SK-N-SH (cell line): ENCODE results near the gene FAM107B. TPM values are rescaled to one million over a fixed set of nuclear protein-coding genes. Genes with fewer than 3 reads are reported as not detected.

Source experiments
- CTCF ChIA-PET: fragments of 300-600, 350-600 bp; formaldehyde crosslinking; extraction: SDS; loops from one replicate; lab custom pipeline; 2021; lab: Yijun Ruan, JAX
- POLR2A ChIA-PET: fragments of 350-600 bp; sonication (Branson Sonifier 250); formaldehyde crosslinking; extraction: SDS; loops from one replicate; lab custom pipeline; 2020; ENCODE audit warnings: antibody characterized with exemption, inconsistent platforms; lab: Yijun Ruan, JAX
- DNase-seq: peaks from one replicate; pipeline ENCODE4 v3.0.0; 2012
- H2AFZ ChIP-seq: fragments of 200-600 bp; sonication (generic); 2 replicates; pipeline ENCODE4 v1.8.1; 2016; ENCODE audit warnings: antibody characterized with exemption, mild to moderate bottlenecking, low read depth
- H3F3A ChIP-seq: fragments of 200-600 bp; sonication (generic); replicated peaks from 2 replicates; pipeline ENCODE3; 2016; ENCODE audit warnings: antibody characterized with exemption, mild to moderate bottlenecking; ENCODE audit not compliant: insufficient read depth
- H3K27ac ChIP-seq, 2 experiments: fragments of 200-500 bp in 1 of 2; fragments of 200-600 bp in 1 of 2; sonication (Bioruptor generic) in 1 of 2; sonication (generic), shearing (Covaris generic) in 1 of 2; 2 replicates each; pipeline versions ENCODE4 v1.5.1 to v1.6.1; 2014 to 2016; ENCODE audit warnings: low read depth in 2 of 2, inconsistent platforms in 1 of 2, low read length in 1 of 2, mild to moderate bottlenecking in 1 of 2, mixed read lengths in 1 of 2
- H3K27me3 ChIP-seq: fragments of 200-600 bp; sonication (generic), shearing (Covaris generic); 2 replicates; pipeline ENCODE4 v1.6.1; 2016; ENCODE audit warnings: mixed run types; ENCODE audit not compliant: insufficient read depth
- H3K36me3 ChIP-seq, 2 experiments: fragments of 200-500 bp in 1 of 2; fragments of 200-600 bp in 1 of 2; sonication (Bioruptor generic) in 1 of 2; sonication (generic) in 1 of 2; replicated peaks in 1 of 2; 2 replicates each; pipeline versions ENCODE3 to v1.5.1; 2014 to 2016; ENCODE audit warnings: low read length in 1 of 2, mild to moderate bottlenecking in 1 of 2; ENCODE audit not compliant: insufficient read depth in 2 of 2, control insufficient read depth in 1 of 2
- H3K4me1 ChIP-seq, 2 experiments: fragments of 200-500 bp in 1 of 2; fragments of 200-600 bp in 1 of 2; sonication (Bioruptor generic) in 1 of 2; sonication (generic), shearing (Covaris generic) in 1 of 2; 2 replicates each; pipeline versions ENCODE4 v1.5.1 to v1.6.1; 2014 to 2016; ENCODE audit warnings: low read depth in 1 of 2, low read length in 1 of 2, mixed run types in 1 of 2; ENCODE audit not compliant: insufficient read depth in 2 of 2, control insufficient read depth in 1 of 2
- H3K4me2 ChIP-seq: fragments of 200-600 bp; sonication (generic), shearing (Covaris generic); 2 replicates; pipeline ENCODE4 v1.6.1; 2017; ENCODE audit warnings: mixed run types
- H3K4me3 ChIP-seq, 2 experiments: fragments of 200-500 bp in 1 of 2; fragments of 200-600 bp in 1 of 2; sonication (Bioruptor generic) in 1 of 2; sonication (generic), shearing (Covaris generic) in 1 of 2; 2 replicates each; pipeline versions ENCODE4 v1.5.1 to v1.8.1; 2014 to 2016; ENCODE audit warnings: low read depth in 2 of 2, inconsistent platforms in 1 of 2, low read length in 1 of 2, mild to moderate bottlenecking in 1 of 2, mixed read lengths in 1 of 2, moderate library complexity in 1 of 2
- H3K79me2 ChIP-seq: fragments of 200-600 bp; sonication (generic); 2 replicates; pipeline ENCODE4 v1.8.1; 2017; ENCODE audit warnings: mild to moderate bottlenecking; ENCODE audit not compliant: insufficient read depth
- H3K9ac ChIP-seq: fragments of 200-600 bp; sonication (generic); 2 replicates; pipeline ENCODE4 v1.6.1; 2017; ENCODE audit warnings: mixed run types
- H3K9me2 ChIP-seq: fragments of 200-600 bp; sonication (generic); 2 replicates; pipeline ENCODE4 v1.6.1; 2017; ENCODE audit warnings: mixed run types
- H3K9me3 ChIP-seq: fragments of 200-600 bp; sonication (generic); 2 replicates; pipeline ENCODE4 v1.6.1; 2017; ENCODE audit warnings: mixed run types, mild to moderate bottlenecking, moderate library complexity
- H4K20me1 ChIP-seq: fragments of 200-600 bp; sonication (generic); 2 replicates; pipeline ENCODE4 v1.6.1; 2017; ENCODE audit warnings: mild to moderate bottlenecking, mixed run types; ENCODE audit not compliant: insufficient read depth
- CHD2 ChIP-seq: fragments of 150-350 bp; IDR thresholded peaks from 2 replicates; pipeline ENCODE4 v1.6.1; 2018; ENCODE audit warnings: low read length; ENCODE audit not compliant: partially characterized antibody
- ELF1 ChIP-seq: IDR thresholded peaks from 2 replicates; pipeline ENCODE4 v1.4.0; 2012
- FOSL2 ChIP-seq: IDR thresholded peaks from 2 replicates; pipeline ENCODE4 v1.4.0; 2012; ENCODE audit warnings: low read depth, mild to moderate bottlenecking, moderate library complexity, borderline replicate concordance
- FOXJ3 ChIP-seq: sonication (generic); formaldehyde crosslinking; IDR thresholded peaks from 2 replicates; pipeline ENCODE4 v1.5.1; 2020; ENCODE audit warnings: mild to moderate bottlenecking, missing genetic modification reagents
- FOXM1 ChIP-seq: IDR thresholded peaks from 2 replicates; pipeline ENCODE4 v1.4.0; 2012; ENCODE audit warnings: low read depth, mild to moderate bottlenecking
- JUND ChIP-seq: IDR thresholded peaks from 2 replicates; pipeline ENCODE4 v1.4.0; 2012
- MXI1 ChIP-seq: IDR thresholded peaks from 2 replicates; pipeline ENCODE4 v1.6.1; 2012; ENCODE audit warnings: mild to moderate bottlenecking, low read depth, low read length, improper control_type of control experiment
- NFIC ChIP-seq: IDR thresholded peaks from 2 replicates; pipeline ENCODE4 v1.4.0; 2012; ENCODE audit warnings: borderline replicate concordance
- NRF1 ChIP-seq: IDR thresholded peaks from 2 replicates; pipeline ENCODE4 v1.6.1; 2012; ENCODE audit warnings: low read depth, mild to moderate bottlenecking, low read length
- POLR2AphosphoS5 ChIP-seq: IDR thresholded peaks from 2 replicates; pipeline ENCODE4 v1.6.1; 2012; ENCODE audit warnings: low read depth, low read length
- RCOR1 ChIP-seq: fragments of 150-350 bp; IDR thresholded peaks from 2 replicates; pipeline ENCODE4 v1.6.1; 2017; ENCODE audit warnings: antibody characterized with exemption, low read length
- SIN3A ChIP-seq: IDR thresholded peaks from 2 replicates; pipeline ENCODE4 v1.6.1; 2012; ENCODE audit warnings: low read depth, mild to moderate bottlenecking, low read length, moderate library complexity, borderline replicate concordance
- TAF1 ChIP-seq: IDR thresholded peaks from 2 replicates; pipeline ENCODE4 v1.6.1; 2012; ENCODE audit warnings: low read depth, mild to moderate bottlenecking, low read length, moderate library complexity, borderline replicate concordance
- TCF12 ChIP-seq: IDR thresholded peaks from 2 replicates; pipeline ENCODE4 v1.4.0; 2012
- TEAD4 ChIP-seq: IDR thresholded peaks from 2 replicates; pipeline ENCODE4 v1.4.0; 2012; ENCODE audit warnings: mild to moderate bottlenecking, borderline replicate concordance; ENCODE audit not compliant: insufficient read depth
- YY1 ChIP-seq: IDR thresholded peaks from 2 replicates; pipeline ENCODE4 v1.4.0; 2012; ENCODE audit warnings: low read depth, mild to moderate bottlenecking
- WGBS: methylation state at CpG from one replicate; pipeline ENCODE4 v1.1.6; 2017; ENCODE audit warnings: low lambda C conversion rate; 5-methylcytosine and 5-hydroxymethylcytosine counted together
- polyA plus RNA-seq, 3 experiments: library from polyadenylated mRNA; depleted of rRNA; stranded (reverse); fragments of >200 nt; gene quantifications; 2 replicates each; pipeline ENCODE4 v1.2.3, GENCODE V29; 2012
- TF ChIP-seq, protein P1 (sequence below): fragments of 200-600 bp; sonication (generic); IDR thresholded peaks from 2 replicates; pipeline ENCODE4 v1.6.1; 2017; ENCODE audit warnings: antibody characterized with exemption, mild to moderate bottlenecking, moderate library complexity
- TF ChIP-seq, protein P2 (sequence below): fragments of 150-350 bp; IDR thresholded peaks from 2 replicates; pipeline ENCODE4 v1.6.1; 2016; ENCODE audit warnings: mild to moderate bottlenecking, low read depth, low read length
- TF ChIP-seq, protein P3 (sequence below): IDR thresholded peaks from 2 replicates; pipeline ENCODE4 v1.4.0; 2012; ENCODE audit warnings: low read depth, borderline replicate concordance
- TF ChIP-seq, protein P4 (sequence below): fragments of 150-350 bp; IDR thresholded peaks from 2 replicates; pipeline ENCODE4 v1.6.1; 2017; ENCODE audit warnings: antibody characterized with exemption, low read length, low read depth, borderline replicate concordance
- TF ChIP-seq, protein P5 (sequence below): IDR thresholded peaks from 2 replicates; pipeline ENCODE4 v1.6.1; 2012; ENCODE audit warnings: mild to moderate bottlenecking, low read depth, low read length, moderate library complexity
- TF ChIP-seq, protein P6 (sequence below): IDR thresholded peaks from 2 replicates; pipeline ENCODE4 v1.4.0; 2012; ENCODE audit warnings: low read depth

Gene FAM107B
- polyA plus RNA-seq, 1 of the 3 experiments (the other 2 are of a cell fraction) = 1.0 TPM

DNA sequence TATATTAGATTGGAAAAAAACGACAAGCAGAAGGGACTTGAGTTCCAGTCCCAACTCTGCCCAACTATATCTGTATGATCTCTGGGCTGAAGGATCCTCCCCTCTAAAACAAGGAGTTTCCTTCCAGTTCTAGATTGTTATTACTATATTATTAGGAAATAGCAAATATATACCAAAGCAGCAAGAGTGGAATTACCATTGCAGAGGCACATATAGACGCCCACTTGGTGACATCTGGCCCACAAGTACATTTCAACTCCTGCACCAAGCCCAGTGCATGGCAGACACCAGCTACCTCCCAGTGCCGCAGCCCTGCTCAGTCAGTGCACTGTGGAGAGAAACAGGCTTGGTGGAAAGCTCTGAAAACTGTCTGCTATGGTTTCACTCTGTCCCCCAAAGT lies 201.9 kb downstream of the FAM107B start (continued):
- TF ChIP-seq, protein P1, sequence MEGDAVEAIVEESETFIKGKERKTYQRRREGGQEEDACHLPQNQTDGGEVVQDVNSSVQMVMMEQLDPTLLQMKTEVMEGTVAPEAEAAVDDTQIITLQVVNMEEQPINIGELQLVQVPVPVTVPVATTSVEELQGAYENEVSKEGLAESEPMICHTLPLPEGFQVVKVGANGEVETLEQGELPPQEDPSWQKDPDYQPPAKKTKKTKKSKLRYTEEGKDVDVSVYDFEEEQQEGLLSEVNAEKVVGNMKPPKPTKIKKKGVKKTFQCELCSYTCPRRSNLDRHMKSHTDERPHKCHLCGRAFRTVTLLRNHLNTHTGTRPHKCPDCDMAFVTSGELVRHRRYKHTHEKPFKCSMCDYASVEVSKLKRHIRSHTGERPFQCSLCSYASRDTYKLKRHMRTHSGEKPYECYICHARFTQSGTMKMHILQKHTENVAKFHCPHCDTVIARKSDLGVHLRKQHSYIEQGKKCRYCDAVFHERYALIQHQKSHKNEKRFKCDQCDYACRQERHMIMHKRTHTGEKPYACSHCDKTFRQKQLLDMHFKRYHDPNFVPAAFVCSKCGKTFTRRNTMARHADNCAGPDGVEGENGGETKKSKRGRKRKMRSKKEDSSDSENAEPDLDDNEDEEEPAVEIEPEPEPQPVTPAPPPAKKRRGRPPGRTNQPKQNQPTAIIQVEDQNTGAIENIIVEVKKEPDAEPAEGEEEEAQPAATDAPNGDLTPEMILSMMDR = no peak
- TF ChIP-seq TCF12 (no peak), POLR2AphosphoS5 (no peak), MXI1 (no peak), SIN3A (no peak), ELF1 (no peak), FOXJ3 (CRISPR knock-in tag) (no peak)
- TF ChIP-seq, protein P2, sequence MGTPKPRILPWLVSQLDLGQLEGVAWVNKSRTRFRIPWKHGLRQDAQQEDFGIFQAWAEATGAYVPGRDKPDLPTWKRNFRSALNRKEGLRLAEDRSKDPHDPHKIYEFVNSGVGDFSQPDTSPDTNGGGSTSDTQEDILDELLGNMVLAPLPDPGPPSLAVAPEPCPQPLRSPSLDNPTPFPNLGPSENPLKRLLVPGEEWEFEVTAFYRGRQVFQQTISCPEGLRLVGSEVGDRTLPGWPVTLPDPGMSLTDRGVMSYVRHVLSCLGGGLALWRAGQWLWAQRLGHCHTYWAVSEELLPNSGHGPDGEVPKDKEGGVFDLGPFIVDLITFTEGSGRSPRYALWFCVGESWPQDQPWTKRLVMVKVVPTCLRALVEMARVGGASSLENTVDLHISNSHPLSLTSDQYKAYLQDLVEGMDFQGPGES = no peak

DNA sequence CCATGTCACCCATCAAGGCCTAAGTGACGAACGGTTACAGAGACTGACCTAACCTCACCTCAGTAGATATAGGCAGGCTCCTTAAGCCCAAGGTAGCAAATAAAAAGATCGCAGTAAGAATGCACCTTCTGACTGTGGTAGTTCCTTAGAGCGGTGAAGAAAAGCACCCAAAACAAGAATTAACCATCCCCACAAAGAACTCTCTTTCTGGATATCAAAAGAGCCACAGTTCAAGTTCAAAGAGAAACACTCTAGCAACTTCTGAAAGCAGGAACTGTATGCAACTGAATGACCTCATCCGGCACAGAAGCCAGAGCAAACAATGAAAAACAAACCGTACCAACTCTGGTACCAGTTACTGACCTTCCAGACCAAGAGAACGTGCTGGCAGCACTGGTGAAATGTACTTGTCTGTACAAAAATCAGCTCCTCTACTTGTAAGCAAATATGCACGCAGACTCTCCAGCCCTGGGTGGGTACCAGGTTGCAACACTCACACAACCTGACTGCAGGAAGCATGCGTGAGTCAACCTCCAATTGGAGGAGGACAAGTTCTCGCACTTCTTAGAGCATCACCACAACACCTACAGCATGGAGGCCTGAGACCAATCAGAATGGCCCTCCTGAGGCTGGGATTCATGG lies 202.7 kb downstream of the FAM107B start:
- no peak overlapping the region for H3K27ac ChIP-seq
- POLR2A ChIA-PET = no interaction called here
- H3K79me2 ChIP-seq = no peaks in the 10 kb centered on the region
- WGBS = 79% methylated on average over 9 of the region's 10 CpGs
- TF ChIP-seq MXI1 (no peak), NFIC (no peak), FOXM1 (no peak), ELF1 (no peak), FOXJ3 (CRISPR knock-in tag) (no peak), CHD2 (no peak), FOSL2 (no peak), YY1 (no peak), NRF1 (no peak), TAF1 (no peak), RCOR1 (no peak), JUND (no peak), TEAD4 (no peak)
- TF ChIP-seq, protein P3, sequence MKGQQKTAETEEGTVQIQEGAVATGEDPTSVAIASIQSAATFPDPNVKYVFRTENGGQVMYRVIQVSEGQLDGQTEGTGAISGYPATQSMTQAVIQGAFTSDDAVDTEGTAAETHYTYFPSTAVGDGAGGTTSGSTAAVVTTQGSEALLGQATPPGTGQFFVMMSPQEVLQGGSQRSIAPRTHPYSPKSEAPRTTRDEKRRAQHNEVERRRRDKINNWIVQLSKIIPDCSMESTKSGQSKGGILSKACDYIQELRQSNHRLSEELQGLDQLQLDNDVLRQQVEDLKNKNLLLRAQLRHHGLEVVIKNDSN = no peak
- TF ChIP-seq, protein P4, sequence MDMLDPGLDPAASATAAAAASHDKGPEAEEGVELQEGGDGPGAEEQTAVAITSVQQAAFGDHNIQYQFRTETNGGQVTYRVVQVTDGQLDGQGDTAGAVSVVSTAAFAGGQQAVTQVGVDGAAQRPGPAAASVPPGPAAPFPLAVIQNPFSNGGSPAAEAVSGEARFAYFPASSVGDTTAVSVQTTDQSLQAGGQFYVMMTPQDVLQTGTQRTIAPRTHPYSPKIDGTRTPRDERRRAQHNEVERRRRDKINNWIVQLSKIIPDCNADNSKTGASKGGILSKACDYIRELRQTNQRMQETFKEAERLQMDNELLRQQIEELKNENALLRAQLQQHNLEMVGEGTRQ = no peak
- TF ChIP-seq, protein P5, sequence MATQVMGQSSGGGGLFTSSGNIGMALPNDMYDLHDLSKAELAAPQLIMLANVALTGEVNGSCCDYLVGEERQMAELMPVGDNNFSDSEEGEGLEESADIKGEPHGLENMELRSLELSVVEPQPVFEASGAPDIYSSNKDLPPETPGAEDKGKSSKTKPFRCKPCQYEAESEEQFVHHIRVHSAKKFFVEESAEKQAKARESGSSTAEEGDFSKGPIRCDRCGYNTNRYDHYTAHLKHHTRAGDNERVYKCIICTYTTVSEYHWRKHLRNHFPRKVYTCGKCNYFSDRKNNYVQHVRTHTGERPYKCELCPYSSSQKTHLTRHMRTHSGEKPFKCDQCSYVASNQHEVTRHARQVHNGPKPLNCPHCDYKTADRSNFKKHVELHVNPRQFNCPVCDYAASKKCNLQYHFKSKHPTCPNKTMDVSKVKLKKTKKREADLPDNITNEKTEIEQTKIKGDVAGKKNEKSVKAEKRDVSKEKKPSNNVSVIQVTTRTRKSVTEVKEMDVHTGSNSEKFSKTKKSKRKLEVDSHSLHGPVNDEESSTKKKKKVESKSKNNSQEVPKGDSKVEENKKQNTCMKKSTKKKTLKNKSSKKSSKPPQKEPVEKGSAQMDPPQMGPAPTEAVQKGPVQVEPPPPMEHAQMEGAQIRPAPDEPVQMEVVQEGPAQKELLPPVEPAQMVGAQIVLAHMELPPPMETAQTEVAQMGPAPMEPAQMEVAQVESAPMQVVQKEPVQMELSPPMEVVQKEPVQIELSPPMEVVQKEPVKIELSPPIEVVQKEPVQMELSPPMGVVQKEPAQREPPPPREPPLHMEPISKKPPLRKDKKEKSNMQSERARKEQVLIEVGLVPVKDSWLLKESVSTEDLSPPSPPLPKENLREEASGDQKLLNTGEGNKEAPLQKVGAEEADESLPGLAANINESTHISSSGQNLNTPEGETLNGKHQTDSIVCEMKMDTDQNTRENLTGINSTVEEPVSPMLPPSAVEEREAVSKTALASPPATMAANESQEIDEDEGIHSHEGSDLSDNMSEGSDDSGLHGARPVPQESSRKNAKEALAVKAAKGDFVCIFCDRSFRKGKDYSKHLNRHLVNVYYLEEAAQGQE = no peak
- TF ChIP-seq, protein P6, sequence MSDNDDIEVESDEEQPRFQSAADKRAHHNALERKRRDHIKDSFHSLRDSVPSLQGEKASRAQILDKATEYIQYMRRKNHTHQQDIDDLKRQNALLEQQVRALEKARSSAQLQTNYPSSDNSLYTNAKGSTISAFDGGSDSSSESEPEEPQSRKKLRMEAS = no peak
- DNase-seq = no peak
- H3K9me2 ChIP-seq = no peaks in the 10 kb centered on the region
- no peaks in the 10 kb centered on the region for H3K36me3 ChIP-seq
- H3K4me3 ChIP-seq = no peak overlapping the region
- H3K9ac ChIP-seq = no peak overlapping the region
- no peaks in the 10 kb centered on the region for H3F3A ChIP-seq
- H3K4me1 ChIP-seq = peaks cover 0 to 5% of the 10 kb centered on the region in 2 experiments; a peak in 2 of 4 replicates
- no peaks in the 10 kb centered on the region for H3K9me3 ChIP-seq
- CTCF ChIA-PET = no interaction called here
- no peaks in the 10 kb centered on the region for H3K27me3 ChIP-seq
- H4K20me1 ChIP-seq = no peaks in the 10 kb centered on the region
- H3K4me2 ChIP-seq = no peak overlapping the region
- H2AFZ ChIP-seq = no peak overlapping the region
